ENCODE measurements around the gene CHST3. TPM values are rescaled to one million over a fixed set of nuclear protein-coding genes. Genes with fewer than 3 reads are reported as not detected.

Gene CHST3
- total RNA-seq, 1 donor, result 43.1 TPM

GRCh38 chr10:71968553-71969474 is 4.6 kb downstream of the CHST3 start:
- peak overlapping the region; percentile 4 for H3K4me3 ChIP-seq (ENCODE audit: insufficient read depth, low read length)
- TF ChIP-seq, protein P1, sequence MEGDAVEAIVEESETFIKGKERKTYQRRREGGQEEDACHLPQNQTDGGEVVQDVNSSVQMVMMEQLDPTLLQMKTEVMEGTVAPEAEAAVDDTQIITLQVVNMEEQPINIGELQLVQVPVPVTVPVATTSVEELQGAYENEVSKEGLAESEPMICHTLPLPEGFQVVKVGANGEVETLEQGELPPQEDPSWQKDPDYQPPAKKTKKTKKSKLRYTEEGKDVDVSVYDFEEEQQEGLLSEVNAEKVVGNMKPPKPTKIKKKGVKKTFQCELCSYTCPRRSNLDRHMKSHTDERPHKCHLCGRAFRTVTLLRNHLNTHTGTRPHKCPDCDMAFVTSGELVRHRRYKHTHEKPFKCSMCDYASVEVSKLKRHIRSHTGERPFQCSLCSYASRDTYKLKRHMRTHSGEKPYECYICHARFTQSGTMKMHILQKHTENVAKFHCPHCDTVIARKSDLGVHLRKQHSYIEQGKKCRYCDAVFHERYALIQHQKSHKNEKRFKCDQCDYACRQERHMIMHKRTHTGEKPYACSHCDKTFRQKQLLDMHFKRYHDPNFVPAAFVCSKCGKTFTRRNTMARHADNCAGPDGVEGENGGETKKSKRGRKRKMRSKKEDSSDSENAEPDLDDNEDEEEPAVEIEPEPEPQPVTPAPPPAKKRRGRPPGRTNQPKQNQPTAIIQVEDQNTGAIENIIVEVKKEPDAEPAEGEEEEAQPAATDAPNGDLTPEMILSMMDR (IDR thresholded peaks at IDR 0.05; ENCODE audit: extremely low read depth, low read depth, low read length), result no peak
- H3K4me1 ChIP-seq (ENCODE audit: insufficient read depth, low read length), result peaks cover 68% of the 10 kb centered on the region
- H3K27me3 ChIP-seq (ENCODE audit: insufficient read depth, low read length), result no peaks in the 10 kb centered on the region
- peak overlapping the region; percentile 17 for H3K4me2 ChIP-seq (ENCODE audit: insufficient read depth, low read length)
- no peak overlapping the region for H2AFZ ChIP-seq (ENCODE audit: low read length)
- peaks cover 91% of the 10 kb centered on the region for H3K79me2 ChIP-seq (ENCODE audit: insufficient read depth, low read length)
- peaks cover 12% of the 10 kb centered on the region for H3K36me3 ChIP-seq (ENCODE audit: insufficient read depth, low read length)
- peak; percentile 84 for DNase-seq (ENCODE audit: insufficient read length, low spot score, missing footprints)
- H4K20me1 ChIP-seq (ENCODE audit: insufficient read depth, low read length), result peaks cover 43% of the 10 kb centered on the region
- H3K9me3 ChIP-seq (ENCODE audit: low read depth, low read length), result no peaks in the 10 kb centered on the region
- H3K27ac ChIP-seq (ENCODE audit: low read depth, low read length), result peak overlapping the region; percentile 40

GRCh38 chr10:71969929-71970328 is 5.7 kb downstream of the CHST3 start:
- H3K79me2 ChIP-seq (ENCODE audit: insufficient read depth, low read length), result peaks cover 97% of the 10 kb centered on the region
- H3K36me3 ChIP-seq (ENCODE audit: insufficient read depth, low read length), result peaks cover 12% of the 10 kb centered on the region
- no peak overlapping the region for H3K4me2 ChIP-seq (ENCODE audit: insufficient read depth, low read length)
- H3K9me3 ChIP-seq (ENCODE audit: low read depth, low read length), result no peaks in the 10 kb centered on the region
- H3K27ac ChIP-seq (ENCODE audit: low read depth, low read length), result peak overlapping the region; percentile 46
- H4K20me1 ChIP-seq (ENCODE audit: insufficient read depth, low read length), result peaks cover 53% of the 10 kb centered on the region
- H3K4me1 ChIP-seq (ENCODE audit: insufficient read depth, low read length), result peaks cover 77% of the 10 kb centered on the region
- no peak for DNase-seq (ENCODE audit: insufficient read length, low spot score, missing footprints)
- H3K4me3 ChIP-seq (ENCODE audit: insufficient read depth, low read length), result no peak overlapping the region
- H3K27me3 ChIP-seq (ENCODE audit: insufficient read depth, low read length), result no peaks in the 10 kb centered on the region
- TF ChIP-seq, protein P1 (IDR thresholded peaks at IDR 0.05; ENCODE audit: extremely low read depth, low read depth, low read length), result no peak
- H2AFZ ChIP-seq (ENCODE audit: low read length), result no peak overlapping the region

GRCh38 chr10:71970331-71970730 is 6.1 kb downstream of the CHST3 start:
- Histone ChIP-seq H3K9me3 (ENCODE audit: low read depth, low read length) (no peaks in the 10 kb centered on the region), H3K79me2 (ENCODE audit: insufficient read depth, low read length) (peaks cover 95% of the 10 kb centered on the region), H3K27ac (ENCODE audit: low read depth, low read length) (peak overlapping the region; percentile 46), H3K27me3 (ENCODE audit: insufficient read depth, low read length) (no peaks in the 10 kb centered on the region), H3K4me3 (ENCODE audit: insufficient read depth, low read length) (no peak overlapping the region), H2AFZ (ENCODE audit: low read length) (no peak overlapping the region), H3K36me3 (ENCODE audit: insufficient read depth, low read length) (peaks cover 12% of the 10 kb centered on the region), H3K4me1 (ENCODE audit: insufficient read depth, low read length) (peaks cover 79% of the 10 kb centered on the region), H4K20me1 (ENCODE audit: insufficient read depth, low read length) (peaks cover 54% of the 10 kb centered on the region), H3K4me2 (ENCODE audit: insufficient read depth, low read length) (peak overlapping the region; percentile 22)
- no peak for DNase-seq (ENCODE audit: insufficient read length, low spot score, missing footprints)
- TF ChIP-seq, protein P1 (IDR thresholded peaks at IDR 0.05; ENCODE audit: extremely low read depth, low read depth, low read length), result peak; percentile 36

DNA sequence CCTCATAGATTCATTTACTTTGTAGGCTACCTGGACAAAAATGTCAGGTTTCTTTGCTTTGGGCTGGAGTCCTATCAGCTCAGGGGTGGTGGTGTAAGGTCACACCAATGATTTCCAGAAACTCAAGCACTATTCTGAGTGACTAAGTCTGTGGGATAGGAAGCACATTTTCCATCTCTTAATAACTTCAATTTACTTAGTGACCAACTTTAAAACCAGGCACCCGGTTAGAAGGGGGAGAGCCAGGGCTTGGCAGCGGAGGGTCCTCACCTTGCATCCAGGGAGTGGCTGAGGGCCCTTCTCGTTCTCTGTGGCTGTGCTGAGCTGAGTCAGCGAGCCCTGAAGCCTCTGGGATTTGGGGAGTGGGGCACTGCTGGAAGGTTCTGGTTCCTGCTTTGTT is 6.7 kb downstream of the CHST3 start:
- no peaks in the 10 kb centered on the region for H3K9me3 ChIP-seq (ENCODE audit: low read depth, low read length)
- H3K4me1 ChIP-seq (ENCODE audit: insufficient read depth, low read length), result peaks cover 79% of the 10 kb centered on the region
- no peak overlapping the region for H3K4me3 ChIP-seq (ENCODE audit: insufficient read depth, low read length)
- H3K27ac ChIP-seq (ENCODE audit: low read depth, low read length), result peak overlapping the region; percentile 46
- H3K79me2 ChIP-seq (ENCODE audit: insufficient read depth, low read length), result peaks cover 90% of the 10 kb centered on the region
- TF ChIP-seq, protein P1 (IDR thresholded peaks at IDR 0.05; ENCODE audit: extremely low read depth, low read depth, low read length), result no peak
- no peak overlapping the region for H2AFZ ChIP-seq (ENCODE audit: low read length)
- no peaks in the 10 kb centered on the region for H3K27me3 ChIP-seq (ENCODE audit: insufficient read depth, low read length)
- H3K36me3 ChIP-seq (ENCODE audit: insufficient read depth, low read length), result peaks cover 12% of the 10 kb centered on the region
- peak overlapping the region; percentile 22 for H3K4me2 ChIP-seq (ENCODE audit: insufficient read depth, low read length)
- peak; percentile 85 for DNase-seq (ENCODE audit: insufficient read length, low spot score, missing footprints)
- peaks cover 57% of the 10 kb centered on the region for H4K20me1 ChIP-seq (ENCODE audit: insufficient read depth, low read length)

Data from osteoblast (primary cell).